GM23248 (cell line): ENCODE data around the gene SERPINB13.

Experiments
- EZH2 ChIP-seq: fragments of 200-600 bp; sonication (generic); IDR thresholded peaks from 2 replicates; pipeline ENCODE4 v1.6.1; 2018; ENCODE audit warnings: antibody characterized with exemption, mild to moderate bottlenecking; ENCODE audit not compliant: insufficient read depth, poor library complexity, severe bottlenecking
- EZH2phosphoT487 ChIP-seq: fragments of 200-600 bp; sonication (generic); IDR thresholded peaks from 2 replicates; pipeline ENCODE4 v1.6.1; 2018; ENCODE audit warnings: antibody characterized with exemption, moderate library complexity, mild to moderate bottlenecking, low read depth; ENCODE audit not compliant: insufficient read depth

- TF ChIP-seq EZH2 (no peak), EZH2phosphoT487 (no peak)
These were observed 19.3 kb upstream of the SERPINB13 start for GRCh38 chr18:63567825-63568224.
